ENCODE data around the gene ACAA1. TPM values are rescaled to one million over a fixed set of nuclear protein-coding genes. Genes with fewer than 3 reads are reported as not detected.
"Not testable (repeated sequence)": the region's sequence is repeated elsewhere in the genome, so short reads cannot be mapped to it uniquely, and the experiment has no call there.

Gene ACAA1
- total RNA-seq, 1 experiment from 2014 or later, result 49.0 TPM

- H3K4me2 ChIP-seq (ENCODE audit: low read length); H3K4me3 ChIP-seq (replicated peaks in 1 of 2; ENCODE audit: low read depth in 1 of 2, low read length in 2 of 2); H3K9me3 ChIP-seq (ENCODE audit: control insufficient read depth in 1 of 2, insufficient read depth in 1 of 2, low read depth in 1 of 2, low read length in 2 of 2); H4K20me1 ChIP-seq (ENCODE audit: insufficient read depth); H3K9ac ChIP-seq (ENCODE audit: low read length); POLR2A ChIA-PET; BruUV-seq (replicated peaks); H3K4me1 ChIP-seq (ENCODE audit: control insufficient read depth in 1 of 2, insufficient read depth in 2 of 2, low read length in 2 of 2); RAD21 ChIA-PET (ENCODE audit: low non-redundant PET in 1 of 2, low total read pairs in 2 of 2, uncharacterized antibody in 2 of 2, unreplicated experiment in 2 of 2); H3K9me2 ChIP-seq (ENCODE audit: insufficient read depth); H3K27ac ChIP-seq (ENCODE audit: low read depth, low read length); H3K79me2 ChIP-seq (ENCODE audit: insufficient read depth, low read length); H2AFZ ChIP-seq (ENCODE audit: low read depth, low read length, poor library complexity, severe bottlenecking); ATAC-seq; H3K36me3 ChIP-seq (ENCODE audit: control insufficient read depth in 1 of 2, insufficient read depth in 2 of 2, low read length in 2 of 2); intact Hi-C loops (cut with micrococcal nuclease); H3K27me3 ChIP-seq (ENCODE audit: insufficient read depth, low read length); CTCF ChIA-PET; DNase-seq (ENCODE audit: low read depth, low spot score): not testable (repeated sequence)
Observed at GRCh38 chr3:38087278-38087677, 49.6 kb downstream of the ACAA1 start.

GRCh38 chr3:38086496-38086895 is 50.4 kb downstream of the ACAA1 start:
- no peaks in the 10 kb centered on the region for H3K4me1 ChIP-seq (ENCODE audit: control insufficient read depth in 1 of 2, insufficient read depth in 2 of 2, low read length in 2 of 2)
- H3K4me3 ChIP-seq (replicated peaks in 1 of 2; ENCODE audit: low read depth in 1 of 2, low read length in 2 of 2), result no peak overlapping the region
- RAD21 ChIA-PET (ENCODE audit: low non-redundant PET in 1 of 2, low total read pairs in 2 of 2, uncharacterized antibody in 2 of 2, unreplicated experiment in 2 of 2), result no interaction called here
- no peak for TF ChIP-seq POLR2AphosphoS5 (IDR thresholded peaks at IDR 0.05; ENCODE audit: low read depth, low read length)
- no peak for TF ChIP-seq REST (IDR thresholded peaks at IDR 0.05; ENCODE audit: low read depth)
- TF ChIP-seq ATF3 (IDR thresholded peaks at IDR 0.05), result no peak
- ATAC-seq (no peak), DNase-seq (ENCODE audit: low read depth, low spot score) (no peak)
- H3K27ac ChIP-seq (ENCODE audit: low read depth, low read length), result no peak overlapping the region
- H2AFZ ChIP-seq (ENCODE audit: low read depth, low read length, poor library complexity, severe bottlenecking), result no peak overlapping the region
- CTCF ChIA-PET, result no interaction called here
- H3K4me2 ChIP-seq (ENCODE audit: low read length), result no peak overlapping the region
- no peak overlapping the region for H3K9ac ChIP-seq (ENCODE audit: low read length)
- H3K36me3 ChIP-seq (ENCODE audit: control insufficient read depth in 1 of 2, insufficient read depth in 2 of 2, low read length in 2 of 2), result no peaks in the 10 kb centered on the region
- no peaks in the 10 kb centered on the region for H3K79me2 ChIP-seq (ENCODE audit: insufficient read depth, low read length)
- POLR2A ChIA-PET, result no interaction called here
- intact Hi-C loops (cut with micrococcal nuclease), result no loop called here
- H3K9me2 ChIP-seq (ENCODE audit: insufficient read depth), result no peaks in the 10 kb centered on the region
- no TSS peak for BruUV-seq (replicated peaks)
- no peaks in the 10 kb centered on the region for H3K27me3 ChIP-seq (ENCODE audit: insufficient read depth, low read length)
- peaks cover 0 to 6% of the 10 kb centered on the region in 2 experiments; a peak in 1 of 4 replicates for H3K9me3 ChIP-seq (ENCODE audit: control insufficient read depth in 1 of 2, insufficient read depth in 1 of 2, low read depth in 1 of 2, low read length in 2 of 2)
- no peaks in the 10 kb centered on the region for H4K20me1 ChIP-seq (ENCODE audit: insufficient read depth)
